ENCODE measurements around the gene SLC16A3. TPM values are rescaled to one million over a fixed set of nuclear protein-coding genes. Genes with fewer than 3 reads are reported as not detected.

The SLC16A3 gene
- total and polyA plus RNA-seq, 2 of the 8 experiments (the other 6 are each of a cell fraction or from before 2014, with no cell fraction given), result 3.8 to 8.7 TPM

DNA sequence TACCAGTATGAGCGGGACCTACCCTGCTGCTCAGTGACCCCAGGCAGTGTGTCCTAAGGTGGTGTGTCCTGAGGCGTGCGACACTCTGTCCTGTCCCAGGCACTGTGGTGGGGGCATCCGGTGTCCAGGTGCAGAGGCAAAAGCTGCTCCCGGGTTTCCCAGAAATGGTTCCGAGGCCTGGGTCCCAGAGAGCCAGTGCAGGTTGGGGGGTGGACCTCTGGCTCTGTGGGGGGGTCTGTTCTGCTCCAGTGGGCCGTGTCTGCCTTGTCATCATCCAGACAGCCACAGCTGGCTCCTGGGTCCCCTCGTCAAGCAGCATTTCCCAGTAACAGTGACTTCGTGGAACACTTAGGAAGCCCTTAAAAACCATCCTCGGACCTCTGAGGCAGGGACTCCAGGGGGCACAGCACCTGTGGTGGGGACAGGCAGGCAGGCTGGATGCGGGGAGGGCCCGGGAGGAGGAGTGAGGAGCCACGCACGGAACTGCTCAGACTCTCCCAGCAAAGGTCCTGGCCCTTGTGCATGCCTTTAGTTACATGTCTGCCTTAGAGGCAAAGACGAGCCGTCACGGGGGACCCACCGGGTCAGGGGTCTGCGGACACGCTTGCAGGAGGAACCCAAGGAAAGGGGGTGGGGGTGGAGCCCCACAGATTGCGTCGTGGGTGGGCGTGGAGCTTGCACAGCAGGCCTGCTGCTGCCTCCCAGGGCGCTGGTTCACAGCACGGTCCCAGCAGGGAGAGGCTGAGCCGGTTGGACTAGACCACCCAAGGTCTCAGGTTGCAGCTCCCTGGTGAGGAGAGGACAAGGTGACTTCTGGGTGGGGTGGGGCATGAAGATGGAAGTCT is 5.6 kb downstream of the SLC16A3 start (continued):
- TF ChIP-seq TEAD4 (IDR thresholded peaks at IDR 0.05; ENCODE audit: low read depth, low read length), result no peak
- TF ChIP-seq CREB1 (IDR thresholded peaks at IDR 0.05), result no peak
- no peak for TF ChIP-seq RNF2 (IDR thresholded peaks at IDR 0.05; ENCODE audit: borderline replicate concordance, low read depth, low read length, missing control alignments, poor library complexity, severe bottlenecking)
- TF ChIP-seq NANOG (IDR thresholded peaks at IDR 0.05; ENCODE audit: insufficient read depth, low read depth, low read length, poor library complexity, severe bottlenecking), result no peak
- TF ChIP-seq GTF2F1 (IDR thresholded peaks at IDR 0.05; ENCODE audit: borderline replicate concordance, low read depth, low read length), result no peak
- TF ChIP-seq, protein P1, sequence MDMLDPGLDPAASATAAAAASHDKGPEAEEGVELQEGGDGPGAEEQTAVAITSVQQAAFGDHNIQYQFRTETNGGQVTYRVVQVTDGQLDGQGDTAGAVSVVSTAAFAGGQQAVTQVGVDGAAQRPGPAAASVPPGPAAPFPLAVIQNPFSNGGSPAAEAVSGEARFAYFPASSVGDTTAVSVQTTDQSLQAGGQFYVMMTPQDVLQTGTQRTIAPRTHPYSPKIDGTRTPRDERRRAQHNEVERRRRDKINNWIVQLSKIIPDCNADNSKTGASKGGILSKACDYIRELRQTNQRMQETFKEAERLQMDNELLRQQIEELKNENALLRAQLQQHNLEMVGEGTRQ (IDR thresholded peaks at IDR 0.05; ENCODE audit: low read length), result no peak
- no peak for TF ChIP-seq TAF7 (optimal IDR thresholded peaks at IDR 0.05; ENCODE audit: borderline replicate concordance, low read depth, low read length)
- no peak for TF ChIP-seq CHD2 (IDR thresholded peaks at IDR 0.05; ENCODE audit: low read length)
- TF ChIP-seq HDAC2 (IDR thresholded peaks at IDR 0.05; ENCODE audit: borderline replicate concordance in 1 of 2, low read depth in 2 of 2, low read length in 2 of 2), result no peak

Data from H1 (cell line).